WERI-Rb-1 (cell line): ENCODE data around the gene PTPRM.
A peak's percentile ranks its signal among the peaks of the same experiment; 100 is the strongest.

ENCODE experiments used
- DNase-seq: peaks from one replicate; pipeline ENCODE4 v3.0.0-alpha.2; 2020
- H3K27ac ChIP-seq: fragments of 250-450 bp; sonication (Bioruptor Pico); 2 replicates; pipeline ENCODE4 v1.5.1; 2020; ENCODE audit warnings: mild to moderate bottlenecking, moderate library complexity
- H3K27me3 ChIP-seq: fragments of 250-450 bp; sonication (Bioruptor Pico); 2 replicates; pipeline ENCODE4 v1.5.1; 2021; ENCODE audit warnings: mild to moderate bottlenecking, low read depth, moderate library complexity; ENCODE audit not compliant: insufficient read depth, severe bottlenecking
- H3K36me3 ChIP-seq: fragments of 250-450 bp; sonication (Bioruptor Pico); 2 replicates; pipeline ENCODE4 v1.5.1; 2020; ENCODE audit warnings: mild to moderate bottlenecking, moderate library complexity
- H3K4me3 ChIP-seq: 2 replicates; pipeline ENCODE4 v1.5.1; 2011; ENCODE audit warnings: low read depth, mild to moderate bottlenecking, control low read depth, low read length
- H3K9me3 ChIP-seq: fragments of 250-450 bp; sonication (Bioruptor Pico); 2 replicates; pipeline ENCODE4 v1.5.1; 2021; ENCODE audit warnings: mild to moderate bottlenecking, moderate library complexity; ENCODE audit not compliant: severe bottlenecking
- TF ChIP-seq, protein P1 (sequence below): IDR thresholded peaks from 2 replicates; pipeline ENCODE4 v1.5.1; 2011; ENCODE audit warnings: low read depth, mild to moderate bottlenecking, control low read depth, inconsistent platforms, low read length

Gene PTPRM

DNA sequence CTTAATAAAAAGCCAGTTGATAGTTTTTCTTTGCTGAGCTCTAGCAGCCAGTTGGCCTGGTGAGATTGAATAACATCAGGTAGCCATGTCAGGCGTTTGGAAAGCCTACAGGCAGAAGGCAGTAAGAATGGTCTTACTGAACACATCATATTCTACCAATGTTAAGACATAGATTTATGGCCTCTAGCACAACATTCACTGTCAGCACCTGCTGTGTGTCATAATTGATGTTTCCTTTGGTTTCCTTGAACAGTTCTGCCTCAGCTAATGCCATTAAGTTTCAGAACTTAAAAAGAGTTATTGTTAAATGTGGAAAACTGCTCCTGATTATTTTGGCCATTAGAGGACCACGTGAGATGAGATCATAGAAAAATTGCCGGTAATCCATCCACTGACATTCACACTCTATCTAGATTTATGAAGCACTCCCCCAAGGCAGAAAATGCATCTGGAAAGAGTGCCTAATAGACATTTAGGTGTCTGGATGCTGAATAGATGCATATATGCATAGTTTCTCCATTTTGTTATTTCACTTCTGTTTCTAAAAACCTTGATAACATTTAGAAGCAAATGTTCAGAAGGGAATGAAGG, 434.7 kb downstream of the PTPRM start:
- no peaks in the 10 kb centered on the region for H3K27me3 ChIP-seq
- H3K9me3 ChIP-seq = no peaks in the 10 kb centered on the region
- TF ChIP-seq, protein P1, sequence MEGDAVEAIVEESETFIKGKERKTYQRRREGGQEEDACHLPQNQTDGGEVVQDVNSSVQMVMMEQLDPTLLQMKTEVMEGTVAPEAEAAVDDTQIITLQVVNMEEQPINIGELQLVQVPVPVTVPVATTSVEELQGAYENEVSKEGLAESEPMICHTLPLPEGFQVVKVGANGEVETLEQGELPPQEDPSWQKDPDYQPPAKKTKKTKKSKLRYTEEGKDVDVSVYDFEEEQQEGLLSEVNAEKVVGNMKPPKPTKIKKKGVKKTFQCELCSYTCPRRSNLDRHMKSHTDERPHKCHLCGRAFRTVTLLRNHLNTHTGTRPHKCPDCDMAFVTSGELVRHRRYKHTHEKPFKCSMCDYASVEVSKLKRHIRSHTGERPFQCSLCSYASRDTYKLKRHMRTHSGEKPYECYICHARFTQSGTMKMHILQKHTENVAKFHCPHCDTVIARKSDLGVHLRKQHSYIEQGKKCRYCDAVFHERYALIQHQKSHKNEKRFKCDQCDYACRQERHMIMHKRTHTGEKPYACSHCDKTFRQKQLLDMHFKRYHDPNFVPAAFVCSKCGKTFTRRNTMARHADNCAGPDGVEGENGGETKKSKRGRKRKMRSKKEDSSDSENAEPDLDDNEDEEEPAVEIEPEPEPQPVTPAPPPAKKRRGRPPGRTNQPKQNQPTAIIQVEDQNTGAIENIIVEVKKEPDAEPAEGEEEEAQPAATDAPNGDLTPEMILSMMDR = no peak
- no peak overlapping the region for H3K4me3 ChIP-seq
- H3K27ac ChIP-seq = no peak overlapping the region
- H3K36me3 ChIP-seq = no peaks in the 10 kb centered on the region
- no peak for DNase-seq

DNA sequence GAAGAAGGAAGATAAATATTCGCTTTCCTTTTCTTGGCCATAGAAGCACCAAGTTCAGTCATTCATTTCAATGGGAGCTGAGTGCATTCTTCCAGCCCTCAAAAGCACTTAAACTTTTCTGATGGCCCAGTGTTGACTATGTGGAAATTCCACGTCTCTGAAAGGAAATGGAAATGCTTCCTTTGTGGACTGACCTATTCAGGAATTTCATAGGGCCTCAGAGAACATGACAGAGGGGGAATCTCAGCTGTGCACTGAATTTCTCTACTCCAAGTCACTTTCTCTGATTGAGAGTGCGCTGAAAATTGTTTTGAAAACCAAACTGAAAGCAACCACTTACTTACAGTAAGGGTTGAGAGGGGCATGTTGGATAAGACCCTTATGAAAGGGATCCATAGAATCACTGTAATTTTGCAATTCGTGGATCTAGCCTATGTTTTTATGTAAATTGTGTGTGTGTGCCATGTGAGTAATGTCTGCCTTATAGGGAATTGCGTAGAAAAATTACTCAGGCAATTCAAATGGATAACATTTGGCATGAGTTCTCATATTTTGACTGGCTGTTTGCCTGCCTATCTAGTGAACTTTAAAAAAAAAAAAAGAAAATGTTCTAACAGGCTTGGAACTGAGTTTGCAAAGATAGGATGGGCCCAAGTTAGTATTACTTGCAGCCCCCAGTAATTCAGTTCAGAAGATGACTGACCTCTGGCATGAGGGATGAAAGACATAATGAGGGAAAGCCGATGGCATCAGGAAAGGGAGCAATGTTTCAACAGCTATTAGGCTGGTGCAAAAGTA, 437.0 kb downstream of the PTPRM start:
- H3K36me3 ChIP-seq = no peaks in the 10 kb centered on the region
- no peak overlapping the region for H3K4me3 ChIP-seq
- TF ChIP-seq, protein P1 = no peak
- DNase-seq = no peak
- H3K9me3 ChIP-seq = no peaks in the 10 kb centered on the region
- no peak overlapping the region for H3K27ac ChIP-seq
- no peaks in the 10 kb centered on the region for H3K27me3 ChIP-seq

DNA sequence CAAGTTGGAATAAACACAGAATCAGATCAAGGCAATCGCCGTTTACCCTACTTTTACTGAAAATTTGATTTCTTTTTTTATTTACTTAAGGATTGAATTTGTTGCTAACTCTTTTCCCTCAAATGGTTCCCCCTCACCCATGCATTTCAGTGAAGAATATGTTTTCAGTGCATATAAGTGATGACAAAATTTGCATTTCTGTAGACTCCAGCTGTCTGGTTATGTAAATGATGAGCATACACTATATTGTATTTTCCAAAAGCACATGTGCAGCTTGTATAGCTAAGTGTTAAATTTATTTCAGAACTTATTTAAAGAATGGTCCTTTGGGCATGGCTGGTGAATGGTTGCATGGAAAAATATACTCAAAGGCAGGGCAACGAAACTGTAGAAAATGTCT, 437.7 kb downstream of the PTPRM start:
- Histone ChIP-seq H3K27ac (no peak overlapping the region), H3K9me3 (no peaks in the 10 kb centered on the region), H3K36me3 (no peaks in the 10 kb centered on the region), H3K4me3 (no peak overlapping the region), H3K27me3 (no peaks in the 10 kb centered on the region)
- no peak for DNase-seq
- TF ChIP-seq, protein P1 = no peak

DNA sequence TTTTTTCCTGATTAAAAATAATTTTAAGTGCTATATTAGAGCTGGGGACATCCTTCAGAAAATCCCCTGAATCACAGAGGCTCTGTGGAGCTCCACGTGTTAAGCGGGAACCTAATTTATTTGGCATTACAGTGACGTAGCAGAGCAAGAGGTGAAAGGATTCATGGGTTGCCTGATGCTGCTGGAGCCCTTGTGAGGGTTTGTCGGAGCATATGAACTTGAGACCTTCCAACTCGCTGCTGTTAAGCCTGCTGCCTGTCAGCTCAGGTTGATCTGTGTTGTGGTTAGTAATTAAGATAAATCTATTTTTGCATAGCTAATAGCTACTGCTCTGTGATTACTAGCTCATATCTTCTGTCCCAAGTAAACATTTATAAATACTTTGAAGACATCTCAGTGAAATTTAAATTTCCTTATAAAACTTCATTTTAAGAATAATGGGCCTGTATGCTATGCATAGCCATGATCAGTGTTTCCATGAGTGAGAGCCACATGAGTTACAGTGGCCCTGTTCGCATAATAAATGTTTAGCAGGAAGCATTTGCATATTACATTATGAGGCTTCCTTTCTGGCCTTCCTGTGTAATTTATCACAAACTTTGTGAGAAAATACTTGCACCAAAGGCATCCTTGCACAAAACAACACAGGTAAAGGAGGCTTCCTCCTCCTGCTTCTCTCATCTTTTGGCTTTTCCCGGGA, 438.9 kb downstream of the PTPRM start:
- H3K27ac ChIP-seq = no peak overlapping the region
- H3K4me3 ChIP-seq = no peak overlapping the region
- TF ChIP-seq, protein P1 = no peak
- no peaks in the 10 kb centered on the region for H3K9me3 ChIP-seq
- peak; percentile 35 for DNase-seq
- H3K27me3 ChIP-seq = no peaks in the 10 kb centered on the region
- no peaks in the 10 kb centered on the region for H3K36me3 ChIP-seq

DNA sequence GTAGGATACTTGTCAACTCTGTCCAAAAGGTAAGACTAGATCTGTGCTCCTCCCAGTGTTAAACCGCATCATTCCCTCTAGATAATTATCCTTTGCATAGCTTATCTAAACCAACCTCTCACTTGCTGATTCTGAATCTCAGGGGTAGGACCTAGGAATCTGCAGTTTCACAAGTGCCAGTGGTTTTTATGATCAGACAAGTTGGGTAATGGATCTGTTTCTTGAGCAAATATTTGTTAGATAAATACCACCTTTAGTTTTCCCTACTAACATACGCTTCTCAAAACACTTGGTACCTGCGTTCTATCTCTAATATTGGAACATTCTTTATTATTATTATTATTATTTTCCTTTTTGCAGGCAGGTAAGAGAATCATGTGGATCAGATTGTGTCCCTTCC, 439.9 kb downstream of the PTPRM start:
- H3K27me3 ChIP-seq = no peaks in the 10 kb centered on the region
- TF ChIP-seq, protein P1 = no peak
- H3K4me3 ChIP-seq = no peak overlapping the region
- H3K27ac ChIP-seq = no peak overlapping the region
- H3K36me3 ChIP-seq = no peaks in the 10 kb centered on the region
- no peaks in the 10 kb centered on the region for H3K9me3 ChIP-seq
- no peak for DNase-seq
